HG03565 (cell line): ENCODE results near the gene MTHFD1L.
A peak's percentile ranks its signal among the peaks of the same experiment; 100 is the strongest.

Source experiments
- ATAC-seq: cut with Tn5 transposase; IDR thresholded peaks from one replicate; pipeline ENCODE4 v1.9.1; 2021; ENCODE audit warnings: mild to moderate bottlenecking, moderate library complexity; ENCODE audit not compliant: unreplicated experiment

MTHFD1L gene

GRCh38 chr6:150981669-150982068 is 116.2 kb downstream of the MTHFD1L start:
- ATAC-seq, result no peak

- ATAC-seq, result peak; percentile 93
These were observed 121.9 kb downstream of the MTHFD1L start for GRCh38 chr6:150987371-150987828.

DNA sequence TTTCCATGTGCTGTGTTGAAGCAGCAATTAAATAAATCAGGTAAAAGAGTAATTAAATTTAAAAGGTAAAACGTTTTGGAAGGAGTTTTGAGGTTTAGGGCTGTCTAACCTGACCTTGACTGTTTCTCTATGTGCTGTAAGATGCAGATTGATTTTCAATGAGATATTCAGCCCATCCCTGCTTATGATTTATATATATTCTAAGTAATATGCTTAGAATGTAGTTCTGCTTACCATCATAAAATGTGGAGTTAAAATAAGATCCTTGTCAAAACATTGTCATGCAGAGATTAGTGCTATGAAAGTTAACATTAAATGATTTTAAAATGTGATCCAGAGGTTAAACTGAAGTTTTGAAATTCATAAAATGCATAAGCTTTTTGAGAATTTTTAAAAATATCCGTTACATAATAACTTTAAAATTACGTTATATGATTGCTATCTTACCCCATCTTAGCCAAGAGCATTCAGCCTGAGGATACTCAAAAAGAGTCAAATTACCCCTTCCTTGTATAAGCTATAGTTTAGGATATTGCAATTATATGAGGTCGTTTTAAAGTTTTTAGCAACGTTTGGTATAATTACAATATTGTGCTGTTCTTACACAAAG is 122.5 kb downstream of the MTHFD1L start:
- ATAC-seq, result no peak

DNA sequence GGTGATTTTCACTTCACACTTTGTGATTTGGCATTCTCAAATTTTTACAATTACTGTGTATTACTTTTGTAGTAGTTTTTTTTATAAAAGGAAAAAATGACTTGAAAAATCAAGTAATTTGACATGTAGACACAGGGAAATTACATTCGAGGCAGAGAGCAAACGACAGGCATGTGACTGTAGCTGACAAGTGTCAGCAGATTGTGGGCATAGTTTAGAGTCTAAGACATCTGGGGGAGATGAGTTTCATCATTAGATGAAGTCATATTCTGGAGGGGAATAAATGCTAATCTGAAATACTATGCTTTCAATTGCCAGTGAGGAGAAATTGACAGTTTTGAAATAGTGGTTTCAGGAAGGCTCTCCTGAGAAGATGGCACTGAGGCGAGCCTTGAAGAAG is 126.0 kb downstream of the MTHFD1L start:
- no peak for ATAC-seq

DNA sequence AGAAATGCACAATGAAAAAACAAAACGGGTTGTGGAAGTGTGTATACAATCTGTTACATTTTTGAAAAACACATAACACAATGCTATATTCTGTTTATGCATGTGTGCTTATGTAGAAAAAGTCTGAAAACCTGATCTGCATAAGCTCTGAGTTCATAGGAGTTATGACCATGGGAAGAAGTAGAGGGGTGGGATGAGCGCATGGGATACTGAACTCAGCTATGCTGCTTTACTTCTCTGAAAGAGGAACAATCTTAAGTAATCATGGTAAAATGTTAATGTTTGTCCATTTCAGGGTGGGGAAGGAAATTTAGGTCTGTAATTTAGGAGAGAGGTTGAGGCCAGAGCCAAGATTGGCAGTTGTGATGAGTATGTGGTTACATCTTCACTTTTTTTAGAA is 126.8 kb downstream of the MTHFD1L start:
- ATAC-seq, result no peak

GRCh38 chr6:150992703-150993102 is 127.2 kb downstream of the MTHFD1L start:
- no peak for ATAC-seq

DNA sequence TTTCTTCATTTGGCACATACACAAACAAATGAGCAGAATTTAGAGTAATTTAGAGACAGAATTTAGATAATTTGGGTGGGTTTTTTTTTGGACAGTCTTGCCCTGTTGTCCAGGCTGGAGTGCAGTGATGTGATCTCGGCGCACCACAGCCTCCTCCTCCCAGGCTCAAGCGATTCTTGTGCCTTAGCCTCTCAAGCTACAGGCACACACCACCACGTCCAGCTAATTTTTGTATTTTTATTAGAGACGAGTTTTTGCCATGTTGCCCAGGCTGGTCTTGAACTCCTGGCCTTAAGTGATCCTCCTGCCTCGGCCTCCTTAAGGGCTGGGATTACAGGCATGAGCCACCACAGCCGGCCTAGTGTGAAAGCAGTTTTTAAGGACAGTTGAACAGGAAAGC is 127.8 kb downstream of the MTHFD1L start:
- ATAC-seq, result no peak

GRCh38 chr6:150994026-150994425 is 128.5 kb downstream of the MTHFD1L start:
- no peak for ATAC-seq

GRCh38 chr6:150996968-150997367 is 131.5 kb downstream of the MTHFD1L start:
- ATAC-seq, result no peak

GRCh38 chr6:150999107-150999506 is 133.6 kb downstream of the MTHFD1L start:
- ATAC-seq, result no peak

- no peak for ATAC-seq
These were observed 134.1 kb downstream of the MTHFD1L start for GRCh38 chr6:150999576-150999975.

- no peak for ATAC-seq
These were observed 136.0 kb downstream of the MTHFD1L start for GRCh38 chr6:151001387-151002056.

DNA sequence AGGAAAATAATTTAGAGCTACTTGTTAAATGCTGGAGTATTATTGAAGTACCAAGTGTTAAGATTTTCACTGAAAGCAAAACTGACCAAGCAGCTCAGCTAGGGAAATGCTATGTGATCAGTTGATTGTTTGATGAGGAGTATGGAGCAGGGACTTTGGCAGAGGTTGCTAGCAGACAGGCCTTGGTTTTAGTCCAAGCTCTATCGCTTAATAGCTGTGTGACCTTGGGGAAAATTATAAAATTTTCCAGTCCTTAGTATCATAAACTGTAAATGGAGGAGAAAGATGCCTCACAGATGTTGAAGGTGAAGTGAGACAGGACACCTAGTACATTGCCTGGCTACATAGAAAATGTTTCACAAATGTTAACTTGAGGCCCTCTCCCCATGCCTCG is 136.6 kb downstream of the MTHFD1L start:
- ATAC-seq, result no peak

GRCh38 chr6:151002491-151002935 is 137.0 kb downstream of the MTHFD1L start:
- ATAC-seq, result no peak

- ATAC-seq, result peak; percentile 54
These were observed 139.0 kb downstream of the MTHFD1L start for GRCh38 chr6:151004383-151005024.

DNA sequence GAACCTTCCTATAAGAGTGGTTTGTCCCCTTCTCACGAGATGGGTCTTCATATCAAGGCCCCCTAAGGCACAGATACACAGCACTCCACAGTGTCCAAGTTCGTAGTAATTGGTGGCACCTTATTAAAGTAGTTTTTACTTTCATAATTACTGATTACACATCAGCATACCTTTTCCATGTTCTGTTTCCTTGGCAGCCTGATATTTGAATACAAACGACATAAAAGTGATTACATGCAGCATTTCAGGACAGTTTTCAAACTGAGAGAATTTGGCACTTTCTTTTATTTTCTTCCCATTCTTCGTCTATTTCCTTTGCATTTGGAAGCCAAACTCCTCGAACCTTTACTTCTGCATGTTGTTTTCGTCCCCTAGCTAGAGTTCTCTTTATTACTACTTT is 139.7 kb downstream of the MTHFD1L start:
- no peak for ATAC-seq

- ATAC-seq, result no peak
These were observed 140.6 kb downstream of the MTHFD1L start for GRCh38 chr6:151005896-151006632.

GRCh38 chr6:151007076-151007475 is 141.6 kb downstream of the MTHFD1L start:
- ATAC-seq, result no peak

DNA sequence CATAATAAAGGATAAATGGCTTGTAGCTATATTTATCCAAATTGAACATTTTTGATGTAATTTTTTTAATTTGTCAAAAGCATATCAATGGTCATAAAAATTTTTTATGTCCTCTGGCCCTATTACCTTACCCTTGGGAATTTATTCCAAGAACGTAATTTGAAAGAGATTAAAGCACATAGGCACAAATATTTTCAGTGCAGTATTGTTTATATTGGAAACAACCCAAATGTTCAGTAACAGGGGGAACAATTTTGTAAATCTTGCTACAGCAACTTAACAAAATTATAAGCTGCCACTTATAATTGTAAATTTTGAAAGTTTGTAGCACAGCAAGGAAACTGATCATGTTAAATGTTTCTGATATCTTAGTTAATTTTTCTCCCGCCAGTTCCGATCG is 142.4 kb downstream of the MTHFD1L start:
- no peak for ATAC-seq

DNA sequence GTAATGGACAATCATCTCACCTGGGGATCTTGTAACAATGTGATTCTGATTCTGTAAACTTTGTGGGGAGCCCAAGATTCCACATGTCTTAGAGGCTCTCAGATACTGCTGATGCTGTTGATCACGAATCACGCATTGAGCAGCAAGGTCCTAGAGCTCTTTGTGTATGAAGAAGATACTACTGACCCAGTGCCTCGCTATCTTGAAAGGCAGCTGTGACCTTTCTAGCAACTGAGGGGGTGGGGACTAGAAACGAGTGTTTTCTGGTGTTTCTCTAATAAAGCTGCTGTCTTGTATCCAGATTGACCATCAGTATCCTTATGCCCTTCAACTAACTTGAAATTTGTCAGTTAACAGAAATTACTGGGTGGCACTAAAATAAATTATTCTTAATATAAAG is 142.9 kb downstream of the MTHFD1L start:
- no peak for ATAC-seq

GRCh38 chr6:151009576-151009975 is 144.1 kb downstream of the MTHFD1L start:
- no peak for ATAC-seq
